HG02870 (cell line): ENCODE data around the gene FOXP1.
"Not testable (repeated sequence)": the region's sequence is repeated elsewhere in the genome, so short reads cannot be mapped to it uniquely, and the experiment has no call there.

Experiments used
- ATAC-seq: cut with Tn5 transposase; IDR thresholded peaks from one replicate; pipeline ENCODE4 v1.9.1; 2021; ENCODE audit warnings: mild to moderate bottlenecking, moderate library complexity; ENCODE audit not compliant: unreplicated experiment

Gene FOXP1

DNA sequence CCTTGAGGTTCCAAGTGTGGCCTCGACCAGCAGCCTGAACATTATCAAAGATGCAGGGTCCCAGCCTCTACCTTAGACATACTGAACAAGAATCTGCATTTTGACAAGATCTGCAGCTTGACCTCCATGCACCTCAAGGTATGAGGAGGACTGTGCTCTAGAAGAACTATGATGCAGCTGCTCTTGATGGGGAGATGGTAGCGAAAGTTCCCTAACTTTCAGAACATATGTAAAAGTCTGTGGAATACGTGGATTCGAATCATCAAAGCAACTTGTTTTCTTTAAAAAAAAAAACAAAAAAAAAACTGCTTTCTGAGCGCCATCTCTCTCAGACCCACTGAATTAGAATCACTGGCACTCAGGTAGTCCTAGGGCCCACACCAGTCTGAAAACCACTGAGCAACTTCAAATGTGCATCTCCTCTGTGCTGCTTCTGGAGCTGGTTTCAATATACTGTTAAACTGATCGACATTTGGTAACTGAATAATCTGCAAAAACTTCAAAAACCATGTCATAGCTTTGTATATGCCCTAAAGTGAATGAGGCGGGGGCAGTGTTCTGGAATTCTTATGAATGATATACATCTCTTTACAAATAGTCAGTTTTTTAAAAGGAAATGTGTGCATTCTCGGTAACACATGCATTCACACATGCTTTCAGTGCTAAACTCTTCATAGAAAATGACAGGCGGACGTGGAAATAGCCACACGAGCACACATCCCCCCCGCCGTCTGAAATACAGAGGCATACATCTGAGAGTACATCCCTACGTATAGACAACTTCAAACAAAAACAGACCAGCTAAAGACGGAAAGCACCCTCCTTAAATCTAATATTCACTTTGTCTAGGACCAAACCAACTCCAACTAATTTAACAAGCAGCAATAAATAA, 128.8 kb downstream of the FOXP1 start:
- ATAC-seq, result no peak

DNA sequence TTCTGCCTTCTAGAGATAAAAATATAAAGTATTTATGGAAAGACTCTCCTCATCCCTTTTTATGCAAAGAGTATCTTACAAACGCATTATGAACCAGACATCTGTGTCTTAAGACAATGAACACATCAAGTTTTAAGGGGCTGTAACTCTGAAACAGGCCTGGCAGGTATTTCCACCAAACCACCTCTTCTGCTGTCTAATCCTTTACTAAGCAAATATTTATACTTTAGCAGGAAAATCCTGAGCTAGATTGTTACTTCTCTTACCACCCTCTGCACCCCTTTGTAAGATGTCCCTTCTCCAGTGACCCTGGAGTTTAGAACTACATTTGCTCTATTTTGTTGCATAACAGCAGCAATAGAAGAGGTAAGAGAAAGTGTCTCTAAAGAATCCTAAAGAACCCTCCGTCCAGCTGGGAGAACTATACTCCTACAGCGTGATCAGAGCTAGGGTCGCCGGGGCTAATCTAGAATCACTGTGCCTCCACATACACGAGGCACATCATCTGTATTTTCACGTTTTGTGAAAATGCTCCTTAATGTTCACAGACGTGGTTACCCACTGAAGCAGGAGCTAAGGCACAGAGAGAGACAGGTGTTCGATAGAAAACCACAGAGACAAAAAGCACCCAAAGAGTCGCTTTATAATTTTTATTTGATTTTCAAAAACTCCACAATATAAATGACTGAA, 129.6 kb downstream of the FOXP1 start:
- ATAC-seq, result no peak

- no peak for ATAC-seq
These were observed 130.2 kb downstream of the FOXP1 start for GRCh38 chr3:71453319-71453718.

GRCh38 chr3:71451812-71452211, 131.7 kb downstream of the FOXP1 start:
- no peak for ATAC-seq

- ATAC-seq, result no peak
These were observed 132.5 kb downstream of the FOXP1 start for GRCh38 chr3:71451060-71451459.

DNA sequence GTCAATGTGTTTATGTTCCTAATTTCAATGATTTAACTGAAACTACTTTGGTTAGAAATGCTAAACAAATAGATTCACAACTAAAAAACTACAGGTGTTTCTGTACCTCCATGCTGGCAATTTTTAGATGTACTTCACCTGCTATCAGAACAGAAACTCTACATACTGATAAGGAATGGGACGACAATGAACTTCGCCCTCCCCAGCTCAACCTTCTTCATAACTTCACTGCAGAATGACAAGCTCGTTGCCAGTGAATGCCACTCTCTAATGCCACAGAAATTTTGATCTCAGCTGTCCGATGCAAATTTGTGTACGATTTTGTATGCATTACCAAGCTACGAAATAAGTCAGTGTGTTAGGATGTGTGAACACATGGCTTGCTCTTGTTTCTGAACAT, 133.4 kb downstream of the FOXP1 start:
- ATAC-seq, result no peak

GRCh38 chr3:71447803-71448202, 135.7 kb downstream of the FOXP1 start:
- ATAC-seq, result no peak

GRCh38 chr3:71447197-71447596, 136.3 kb downstream of the FOXP1 start:
- no peak for ATAC-seq

DNA sequence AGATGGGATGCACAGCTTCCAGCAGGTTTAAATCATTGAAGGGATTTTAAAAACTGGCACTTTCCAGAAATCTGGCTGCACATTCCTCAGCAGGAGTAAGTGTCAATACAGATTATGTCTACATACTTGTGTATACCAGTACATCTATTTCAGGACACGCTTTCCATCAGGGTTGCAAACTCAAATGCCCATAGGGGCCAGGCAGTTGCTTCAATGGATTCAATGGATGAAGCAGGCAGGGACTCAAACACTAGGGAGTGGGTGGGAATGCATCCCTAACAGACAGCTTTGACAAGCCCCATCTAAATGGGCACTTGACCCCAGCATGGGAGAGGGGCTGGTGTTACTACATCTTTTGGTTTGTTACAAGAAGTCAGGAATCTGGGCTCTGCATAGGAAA, 136.8 kb downstream of the FOXP1 start:
- ATAC-seq, result no peak

DNA sequence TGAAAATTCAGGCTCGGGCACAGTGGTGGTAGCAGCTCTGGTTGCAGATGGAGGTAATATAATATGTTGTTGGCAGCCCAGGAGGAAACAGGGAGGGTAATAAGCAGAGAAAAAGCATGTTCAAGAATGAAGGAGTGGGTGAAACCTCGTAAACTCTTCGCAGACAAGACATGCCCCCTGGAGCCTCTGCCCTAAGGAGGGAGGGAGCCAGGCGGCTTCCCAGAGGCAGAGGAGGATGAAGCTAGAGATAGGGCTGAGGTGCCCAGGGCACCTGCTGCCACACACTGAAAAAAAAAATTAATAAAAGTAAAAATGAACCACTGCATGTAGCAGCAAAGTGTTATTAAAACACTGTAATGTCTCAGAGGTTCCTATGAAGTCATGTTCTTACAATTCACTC, 137.3 kb downstream of the FOXP1 start:
- ATAC-seq, result no peak

- no peak for ATAC-seq
These were observed 138.7 kb downstream of the FOXP1 start for GRCh38 chr3:71444861-71445259.

GRCh38 chr3:71444028-71444860, 139.3 kb downstream of the FOXP1 start:
- peak; percentile 92 for ATAC-seq

DNA sequence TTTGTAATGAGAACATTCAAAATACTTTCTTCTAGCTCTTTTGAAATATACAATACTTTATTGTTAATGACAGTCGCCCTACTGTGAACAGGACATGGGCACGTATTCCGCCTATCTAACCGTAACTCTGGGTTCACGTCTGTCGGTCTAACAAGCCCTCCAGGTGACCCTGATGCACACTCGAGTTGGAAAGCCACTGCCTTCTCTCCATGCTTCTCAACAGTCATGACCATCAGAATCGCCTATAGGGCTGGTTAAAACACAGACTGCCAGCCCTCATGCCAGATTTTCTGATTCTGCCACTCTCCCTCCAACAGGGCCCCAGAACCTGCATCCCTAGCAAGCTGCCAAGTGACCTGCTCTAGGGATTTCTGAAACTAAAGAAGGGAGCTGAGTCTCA, 140.2 kb downstream of the FOXP1 start:
- no peak for ATAC-seq

DNA sequence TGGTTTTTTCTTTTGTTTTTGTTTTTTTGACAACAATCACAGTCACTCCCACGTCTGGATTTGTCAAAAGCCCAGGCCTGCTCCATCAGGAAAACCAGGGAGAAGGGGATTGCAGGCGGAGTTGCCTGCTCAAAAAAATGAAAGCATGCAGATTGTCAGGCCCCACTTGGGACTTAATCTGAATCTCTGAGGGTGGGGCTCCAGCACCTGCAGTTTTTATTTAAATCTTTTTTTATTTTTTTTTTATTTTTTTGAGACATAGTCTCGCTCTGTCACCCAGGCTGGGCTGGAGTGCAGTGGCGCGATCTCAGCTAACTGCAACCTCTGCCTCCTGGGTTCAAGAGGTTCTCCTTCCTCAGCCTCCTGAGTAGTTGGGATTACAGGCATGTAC, 140.9 kb downstream of the FOXP1 start:
- ATAC-seq, result no peak

DNA sequence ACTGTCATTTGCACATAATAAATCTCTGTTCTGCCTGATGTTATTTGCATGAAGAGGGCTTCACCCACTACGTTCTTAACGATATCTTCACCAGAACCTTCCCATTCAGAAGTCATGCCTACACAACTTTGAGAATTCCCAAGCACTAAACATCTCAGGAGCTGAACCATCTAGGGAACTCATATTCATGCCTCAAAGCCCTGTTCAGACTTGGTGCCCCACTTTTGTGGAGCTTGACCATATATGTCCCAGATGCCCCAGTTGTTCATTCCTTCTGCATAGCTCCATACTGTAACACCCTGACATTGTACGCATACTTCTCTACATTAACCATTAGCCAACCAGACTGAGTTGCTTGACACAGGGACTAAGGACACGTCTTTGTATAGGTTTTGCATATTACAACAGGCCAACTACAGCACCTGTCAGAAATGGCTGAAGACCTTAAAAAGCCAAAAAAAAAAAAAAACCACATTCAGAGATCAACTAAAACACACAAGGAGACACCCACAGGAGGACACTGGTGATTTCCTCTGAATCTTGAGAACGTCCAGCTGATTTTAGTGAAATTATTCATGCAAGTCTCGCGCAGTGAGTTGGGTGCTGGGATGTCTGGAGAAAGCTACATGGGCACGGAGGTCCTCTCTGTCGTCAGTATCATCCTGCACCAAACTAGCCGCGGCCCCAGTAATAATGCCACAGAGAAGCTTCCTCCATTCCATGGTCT, 141.4 kb downstream of the FOXP1 start:
- ATAC-seq, result no peak

GRCh38 chr3:71441217-71441924, 142.2 kb downstream of the FOXP1 start:
- no peak for ATAC-seq

GRCh38 chr3:71438904-71439303, 144.6 kb downstream of the FOXP1 start:
- ATAC-seq, result no peak

- no peak for ATAC-seq
These were observed 145.3 kb downstream of the FOXP1 start for GRCh38 chr3:71438071-71438685.

- no peak for ATAC-seq
These were observed 147.2 kb downstream of the FOXP1 start for GRCh38 chr3:71436337-71436736.

- not testable (repeated sequence) for ATAC-seq
These were observed 147.7 kb downstream of the FOXP1 start for GRCh38 chr3:71435836-71436235.
